Fibroblast of upper back skin (primary cell): Measurements from ENCODE around the gene TMEM132E.

Source experiments
- DNase-seq: peaks from one replicate; pipeline ENCODE4 v3.0.0-alpha.2; 2013

The TMEM132E gene

GRCh38 chr17:34637041-34637547 lies 57.7 kb downstream of the TMEM132E start:
- DNase-seq, result no peak

- peak; percentile 59 for DNase-seq
These were observed 58.5 kb downstream of the TMEM132E start for GRCh38 chr17:34637548-34638525.

- no peak for DNase-seq
These were observed 59.3 kb downstream of the TMEM132E start for GRCh38 chr17:34638526-34639260.

GRCh38 chr17:34639706-34640425 lies 60.5 kb downstream of the TMEM132E start:
- DNase-seq, result no peak

DNA sequence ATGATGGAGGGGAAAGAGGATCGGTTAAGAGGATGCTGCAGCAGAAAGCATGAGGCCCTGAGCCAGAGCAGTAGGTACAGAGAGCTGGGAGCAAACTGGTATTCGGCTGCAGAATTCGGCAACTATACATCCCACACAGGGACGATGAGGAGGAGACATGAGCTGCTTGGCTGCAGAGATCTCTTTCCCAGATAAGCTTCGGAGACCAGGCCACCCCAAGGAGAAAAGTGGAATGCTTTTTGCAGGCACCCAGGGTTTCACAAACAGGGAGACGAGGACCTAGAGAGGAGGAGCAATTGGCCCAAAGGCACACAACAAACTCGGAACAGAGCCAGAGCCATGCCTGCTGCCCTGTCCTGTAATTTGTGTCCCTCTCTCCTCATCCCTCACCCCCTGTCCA lies 62.0 kb downstream of the TMEM132E start:
- no peak for DNase-seq

DNA sequence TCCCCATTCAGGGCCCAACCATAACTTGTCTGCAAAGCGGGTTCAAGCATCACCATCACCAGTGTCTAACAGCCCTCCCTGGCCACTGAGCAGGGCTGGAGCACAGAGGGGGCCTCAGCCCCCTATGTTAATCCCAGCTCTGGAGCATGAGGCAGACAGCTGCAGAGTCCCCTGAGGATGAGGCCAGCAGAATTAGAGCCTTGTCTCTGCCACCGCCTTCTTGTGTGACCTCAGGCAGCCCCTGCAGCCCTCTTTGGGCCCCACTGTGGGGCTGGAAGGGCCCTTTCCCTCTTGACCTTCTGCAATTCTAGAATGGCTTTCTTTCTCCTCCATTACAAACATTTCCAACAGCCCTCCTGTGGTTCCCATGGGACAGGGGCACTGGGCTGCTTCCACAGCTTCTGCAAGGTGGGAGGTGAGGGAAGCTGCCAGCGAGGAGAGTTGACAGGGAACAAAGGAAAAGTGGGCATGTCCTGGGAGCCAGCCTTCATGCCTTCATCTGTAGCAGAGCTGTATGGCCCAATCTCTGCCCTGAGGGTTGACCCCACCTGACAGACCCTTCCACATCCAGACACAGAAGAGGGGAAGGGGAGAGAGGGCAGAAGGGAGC lies 65.7 kb downstream of the TMEM132E start:
- no peak for DNase-seq

GRCh38 chr17:34645594-34645993 lies 66.2 kb downstream of the TMEM132E start:
- no peak for DNase-seq

GRCh38 chr17:34647511-34647910 lies 68.1 kb downstream of the TMEM132E start:
- DNase-seq, result no peak

DNA sequence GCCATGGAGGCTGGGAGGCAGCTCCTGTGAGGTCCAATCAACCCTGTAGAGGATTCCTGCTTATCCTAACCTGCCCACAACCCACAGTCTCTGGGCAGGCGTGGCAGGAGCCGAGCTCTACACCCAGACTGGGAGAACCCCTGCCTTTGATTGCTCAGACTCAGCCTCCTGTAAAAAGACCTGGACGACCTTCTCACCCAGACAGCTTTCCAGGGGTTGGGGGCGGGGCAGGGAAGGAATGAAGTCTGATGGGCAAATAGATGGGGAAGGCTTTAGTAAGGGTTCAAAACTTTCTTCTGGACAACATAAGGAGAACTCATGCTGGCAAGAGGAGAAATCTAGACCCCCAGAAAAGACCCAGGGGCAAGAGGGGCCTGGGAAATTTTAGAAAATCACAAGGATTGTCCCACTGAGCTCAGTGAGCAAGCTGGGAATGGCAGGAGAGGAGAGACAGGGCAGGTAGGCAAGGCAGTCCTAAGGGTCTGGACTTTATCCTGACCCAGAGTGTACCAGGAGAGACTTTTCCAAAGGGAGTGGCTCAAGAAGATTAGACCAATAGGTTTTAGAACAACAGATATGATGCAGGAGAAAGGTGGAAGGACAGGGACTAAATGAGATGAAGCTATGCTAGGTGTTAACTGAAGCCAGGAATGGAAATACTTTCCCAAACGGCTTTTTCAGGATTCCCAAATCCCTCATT lies 70.8 kb downstream of the TMEM132E start:
- no peak for DNase-seq

GRCh38 chr17:34651402-34651811 lies 72.0 kb downstream of the TMEM132E start:
- no peak for DNase-seq

DNA sequence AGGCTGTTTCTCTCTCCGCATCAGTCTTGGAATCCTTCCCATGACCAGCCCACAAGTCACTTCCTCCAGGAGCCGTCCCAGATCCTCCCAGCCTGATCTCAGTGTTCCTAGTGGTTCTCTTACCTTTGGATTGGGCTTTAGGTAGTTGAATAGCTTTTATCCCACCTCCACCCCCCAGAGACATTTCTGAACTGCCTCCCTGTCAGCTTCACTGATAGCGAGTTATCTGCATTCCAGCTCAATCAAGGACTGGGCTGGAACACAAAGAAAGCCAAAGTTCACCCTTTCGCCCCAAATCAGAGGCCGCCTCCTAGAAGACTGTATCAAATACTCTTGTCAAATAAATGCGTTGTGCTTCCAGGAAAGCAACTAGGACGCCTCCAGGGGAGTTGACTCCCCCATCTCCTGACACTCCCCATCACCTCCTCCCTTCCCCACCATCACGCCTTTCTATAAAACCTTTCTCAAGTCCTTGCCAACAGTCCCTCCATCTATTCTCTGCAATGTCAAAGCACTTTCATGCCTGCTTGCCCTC lies 72.7 kb downstream of the TMEM132E start:
- DNase-seq, result no peak

GRCh38 chr17:34653511-34653910 lies 74.1 kb downstream of the TMEM132E start:
- DNase-seq, result no peak

GRCh38 chr17:34654276-34654880 lies 75.0 kb downstream of the TMEM132E start:
- no peak for DNase-seq

DNA sequence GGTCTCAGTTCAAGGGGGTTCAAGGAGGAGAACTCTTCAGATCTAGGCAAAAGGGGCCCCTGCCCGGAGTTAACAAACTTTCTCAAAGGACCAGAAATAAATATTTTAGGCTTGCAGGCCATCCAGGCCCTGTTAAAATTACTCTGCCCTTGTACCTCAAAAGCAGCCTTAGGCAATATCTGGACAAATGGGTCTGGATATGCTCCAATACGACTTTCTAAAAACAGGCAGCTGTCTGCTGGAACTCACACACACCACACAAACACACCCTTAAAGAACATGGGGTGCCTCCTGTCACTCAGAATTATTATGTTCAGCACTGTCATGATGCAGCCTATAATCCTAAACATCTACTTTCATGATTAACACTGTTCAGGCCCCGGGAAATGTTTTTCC lies 75.5 kb downstream of the TMEM132E start:
- no peak for DNase-seq

DNA sequence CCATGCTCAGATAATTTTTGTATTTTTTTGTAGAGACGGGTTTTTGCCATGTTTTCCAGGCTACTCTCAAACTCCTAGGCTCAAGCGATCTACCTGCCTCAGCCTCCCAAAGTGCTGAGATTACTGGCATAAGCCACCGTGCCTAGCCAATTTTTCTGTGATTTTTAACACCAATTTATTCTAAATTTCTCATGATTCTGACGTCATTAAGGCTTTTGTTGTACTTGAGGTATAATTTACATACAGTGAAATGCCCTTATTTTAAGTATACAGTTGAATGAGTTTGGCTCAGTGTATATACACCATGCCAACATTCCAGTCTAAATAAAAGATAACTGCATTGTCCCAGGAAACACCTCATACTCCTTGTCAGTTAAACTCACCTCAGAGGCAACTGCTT lies 77.4 kb downstream of the TMEM132E start:
- no peak for DNase-seq

GRCh38 chr17:34658811-34659560 lies 79.6 kb downstream of the TMEM132E start:
- DNase-seq, result no peak

DNA sequence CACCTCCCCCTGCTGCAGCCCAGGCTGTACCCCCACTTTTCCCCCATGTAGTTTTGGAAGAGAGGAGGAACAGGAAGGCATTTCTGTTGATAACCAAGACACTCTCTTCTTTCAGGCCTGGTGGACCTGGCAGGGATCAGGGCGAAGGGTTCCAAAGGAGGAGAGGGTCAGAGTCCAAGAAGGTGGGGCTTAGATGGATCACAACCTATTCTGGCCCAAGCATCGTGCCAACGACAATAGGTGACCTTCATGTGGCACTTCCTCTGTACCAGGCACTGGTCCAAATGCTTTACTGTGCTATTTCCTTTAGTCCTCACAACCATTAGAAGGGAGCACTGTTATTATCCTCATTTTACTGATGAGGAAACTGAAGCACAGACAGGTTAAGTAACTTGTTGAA lies 84.3 kb downstream of the TMEM132E start:
- no peak for DNase-seq

DNA sequence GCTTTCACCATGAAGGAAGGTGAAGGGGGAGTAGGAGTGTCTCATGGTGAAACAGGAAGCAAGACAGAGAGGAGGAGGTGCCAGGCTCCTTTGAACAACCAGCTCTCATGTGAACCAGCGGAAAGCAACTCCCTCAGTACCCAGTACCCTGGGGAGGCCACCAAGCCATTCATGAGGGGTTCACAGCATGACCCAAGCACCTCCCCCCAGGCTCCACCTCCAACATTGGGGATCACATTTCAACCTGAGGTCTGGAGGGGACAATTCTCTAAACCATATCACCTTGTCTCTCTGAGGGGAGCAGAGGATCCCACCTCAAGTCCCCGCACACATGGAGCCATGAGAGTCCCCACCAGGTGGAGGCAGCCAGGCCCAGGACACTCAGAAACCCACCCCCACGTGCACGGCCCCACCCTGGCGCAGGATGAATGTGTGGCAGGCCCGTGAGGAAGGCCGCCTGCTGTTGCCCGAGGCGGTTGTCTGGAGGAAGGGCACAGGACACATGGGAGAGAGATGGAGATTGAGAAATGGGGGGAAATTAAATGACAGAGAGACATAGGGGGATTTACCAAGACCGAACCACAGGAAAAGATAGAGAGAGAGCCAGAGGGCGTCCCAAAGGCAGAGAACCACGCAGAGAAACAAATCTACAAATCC lies 85.9 kb downstream of the TMEM132E start:
- no peak for DNase-seq

DNA sequence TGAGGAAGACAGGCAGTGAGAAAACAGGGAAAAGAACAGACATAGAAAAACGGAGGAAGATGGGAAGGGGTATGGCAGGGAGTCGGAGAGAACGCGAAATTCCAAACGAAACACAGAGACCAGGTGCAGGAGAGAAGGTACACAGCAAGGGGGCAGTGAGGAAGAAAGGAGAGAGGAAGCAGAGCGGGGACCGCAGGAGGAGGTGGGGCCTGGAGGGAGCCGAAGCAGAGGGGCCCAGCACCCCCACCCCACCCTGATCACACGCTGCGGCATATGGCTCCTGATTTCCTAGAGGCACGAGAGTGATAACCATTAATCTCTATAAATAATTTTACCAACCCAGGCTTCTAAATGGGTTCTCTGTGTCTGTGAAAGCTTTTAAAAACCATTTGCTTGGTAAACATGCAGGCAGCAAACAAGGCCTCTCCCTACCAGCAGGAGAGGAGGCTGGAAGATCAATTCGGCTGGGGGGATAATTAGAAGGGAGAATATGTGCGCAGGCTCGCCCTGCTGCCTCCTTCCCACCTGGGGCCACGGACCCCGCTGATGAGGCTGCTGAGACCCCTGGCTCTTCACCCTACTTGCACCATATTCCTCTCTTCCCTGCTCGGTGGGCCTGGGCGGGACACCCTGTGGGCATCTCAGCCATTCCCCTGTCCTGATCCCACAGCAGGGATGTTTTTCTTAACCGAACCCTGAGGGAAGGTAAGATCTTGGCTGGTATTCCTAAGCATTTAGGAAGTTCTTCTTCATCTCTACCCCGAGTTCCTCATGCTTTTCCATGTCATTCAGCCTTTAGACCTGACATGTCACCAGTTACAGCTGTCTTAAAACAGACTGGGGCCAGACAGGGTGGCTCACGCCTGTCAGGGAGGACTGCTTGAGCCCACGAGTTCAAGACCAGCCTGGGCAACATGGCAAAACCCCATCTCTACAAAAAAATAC lies 86.7 kb downstream of the TMEM132E start:
- DNase-seq, result no peak
